GM12878 (cell line): Measurements from ENCODE around the gene KDM3B. TPM values are rescaled to one million over a fixed set of nuclear protein-coding genes. Genes with fewer than 3 reads are reported as not detected.

ENCODE experiments used
- ATAC-seq: fragments of 200-7000 bp; cut with Tn5 transposase; 3 replicates; pipeline ENCODE4 v1.9.1; 2020; ENCODE audit warnings: mild to moderate bottlenecking, moderate library complexity
- BruUV-seq: library from RNA; stranded (reverse); fragments of 400-500 nt; replicated peaks from 2 replicates; lab custom pipeline; 2021; lab: Mats Ljungman, UMichigan
- CTCF ChIA-PET: fragments of 300-600 bp; sonication (Branson Sonifier 250); formaldehyde crosslinking; extraction: SDS; loops from one replicate; lab custom pipeline; 2021; ENCODE audit warnings: inconsistent platforms; lab: Yijun Ruan, JAX
- POLR2A ChIA-PET: fragments of 350-600 bp; formaldehyde crosslinking; extraction: SDS; loops from one replicate; lab custom pipeline; 2021; ENCODE audit warnings: inconsistent platforms; lab: Charles Lee
- RAD21 ChIA-PET: fragments of 300-600 bp; sonication (Branson Sonifier 250); formaldehyde crosslinking; loops from one replicate; lab custom pipeline; 2023; ENCODE audit warnings: antibody characterized with exemption; ENCODE audit not compliant: unreplicated experiment; lab: Charles Lee
- SMC1A ChIA-PET: fragments of 300-600 bp; sonication (Branson Sonifier 250); formaldehyde crosslinking; loops from one replicate; lab custom pipeline; 2023; ENCODE audit not compliant: unreplicated experiment, uncharacterized antibody; lab: Charles Lee
- DNase-seq: peaks from one replicate; pipeline ENCODE4 v3.0.0-alpha.2; 2011; ENCODE audit warnings: low read depth, low spot score
- FAIRE-seq: peaks from 3 replicates; lab custom pipeline; 2011; peaks lifted over from hg19 to GRCh38; lab: Jason Lieb, UNC
- H2AFZ ChIP-seq: 2 replicates; pipeline ENCODE4 v1.6.0; 2011; ENCODE audit warnings: low read depth, low read length, control low read depth; ENCODE audit not compliant: control insufficient read depth
- H3K27ac ChIP-seq: 2 replicates; pipeline ENCODE4 v1.5.1; 2011; ENCODE audit warnings: control low read depth; ENCODE audit not compliant: control insufficient read depth, insufficient read depth
- H3K27me3 ChIP-seq, 2 experiments: replicated peaks in 1 of 2; 2 replicates each; pipeline versions ENCODE4 v1.6.0 to v1.6.1; 2011; ENCODE audit warnings: low read length in 1 of 2; ENCODE audit not compliant: control insufficient read depth in 2 of 2, insufficient read depth in 2 of 2
- H3K36me3 ChIP-seq, 2 experiments: 2 replicates each; pipeline ENCODE4 v1.5.1; 2011; ENCODE audit warnings: low read length in 1 of 2; ENCODE audit not compliant: control insufficient read depth in 2 of 2, insufficient read depth in 2 of 2
- H3K4me1 ChIP-seq: 2 replicates; pipeline ENCODE4 v1.6.1; 2011; ENCODE audit warnings: mild to moderate bottlenecking, low read length, moderate library complexity, mixed read lengths; ENCODE audit not compliant: control insufficient read depth, insufficient read depth
- H3K4me2 ChIP-seq: 2 replicates; pipeline ENCODE4 v1.6.0; 2011; ENCODE audit warnings: control low read depth; ENCODE audit not compliant: control insufficient read depth, insufficient read depth
- H3K4me3 ChIP-seq: fragments of 200-600 bp; sonication (generic); 2 replicates; pipeline ENCODE4 v1.5.1; 2016
- H3K79me2 ChIP-seq: 2 replicates; pipeline ENCODE4 v1.6.0; 2011; ENCODE audit warnings: low read length; ENCODE audit not compliant: control insufficient read depth, insufficient read depth
- H3K9ac ChIP-seq: 2 replicates; pipeline ENCODE4 v1.8.0; 2011; ENCODE audit warnings: low read length, control low read depth, mixed read lengths; ENCODE audit not compliant: control insufficient read depth, insufficient read depth
- H3K9me3 ChIP-seq: replicated peaks from 3 replicates; pipeline ENCODE4 v1.5.1; 2011; ENCODE audit warnings: mild to moderate bottlenecking, low read length; ENCODE audit not compliant: control insufficient read depth, insufficient read depth
- H4K20me1 ChIP-seq: 2 replicates; pipeline ENCODE4 v1.6.0; 2011; ENCODE audit not compliant: control insufficient read depth, insufficient read depth
- BMI1 ChIP-seq: fragments of 450-650 bp; IDR thresholded peaks from 2 replicates; pipeline ENCODE4 v1.6.1; 2016; ENCODE audit warnings: mild to moderate bottlenecking, moderate library complexity, borderline replicate concordance
- CEBPB ChIP-seq, 2 experiments: fragments of 150-350 bp in 1 of 2; IDR thresholded peaks; 2 replicates each; pipeline ENCODE4 v1.6.1; 2012 to 2014; ENCODE audit warnings: low read depth in 2 of 2, low read length in 2 of 2, borderline replicate concordance in 1 of 2, inconsistent platforms in 1 of 2
- FOS ChIP-seq: IDR thresholded peaks from 3 replicates; pipeline ENCODE4 v1.6.1; 2011; ENCODE audit warnings: borderline replicate concordance; ENCODE audit not compliant: insufficient read length; ENCODE audit errors: extremely low read depth
- FOXK2 ChIP-seq: fragments of 450-650 bp; IDR thresholded peaks from 2 replicates; pipeline ENCODE4 v1.6.1; 2017; ENCODE audit warnings: mild to moderate bottlenecking, moderate library complexity
- HDAC2 ChIP-seq: fragments of 200-600 bp; sonication (generic); IDR thresholded peaks from 2 replicates; pipeline ENCODE4 v1.6.1; 2017
- HDAC6 ChIP-seq: fragments of 200-600 bp; sonication (generic); IDR thresholded peaks from one replicate; pipeline ENCODE4 v1.8.0; 2017; ENCODE audit warnings: antibody characterized with exemption; ENCODE audit not compliant: unreplicated experiment
- IKZF1 ChIP-seq: fragments of 450-650 bp; conservative IDR thresholded peaks from 2 replicates; pipeline ENCODE4 v1.6.1; 2017; ENCODE audit warnings: antibody characterized with exemption, mild to moderate bottlenecking
- MEF2A ChIP-seq: IDR thresholded peaks from 2 replicates; pipeline ENCODE4 v1.6.1; 2011; ENCODE audit warnings: low read depth, mild to moderate bottlenecking, low read length, moderate library complexity; ENCODE audit not compliant: insufficient read depth
- NFYA ChIP-seq: IDR thresholded peaks from 2 replicates; pipeline ENCODE4 v1.6.1; 2011; ENCODE audit warnings: low read depth, mild to moderate bottlenecking, low read length, improper control_type of control experiment, borderline replicate concordance
- POLR2AphosphoS2 ChIP-seq: IDR thresholded peaks from 2 replicates; pipeline ENCODE4 v1.6.1; 2011; ENCODE audit warnings: low read depth, mild to moderate bottlenecking, low read length, improper control_type of control experiment, moderate library complexity
- POU2F2 ChIP-seq: IDR thresholded peaks from 3 replicates; pipeline ENCODE4 v1.6.1; 2011; ENCODE audit warnings: low read depth, mild to moderate bottlenecking, low read length, borderline replicate concordance
- SMAD5 ChIP-seq: IDR thresholded peaks from 2 replicates; pipeline ENCODE4 v1.6.1; 2016; ENCODE audit warnings: antibody characterized with exemption, low read depth
- SMC3 ChIP-seq: IDR thresholded peaks from 2 replicates; pipeline ENCODE4 v1.6.1; 2011; ENCODE audit warnings: low read length, improper control_type of control experiment, borderline replicate concordance
- ZNF24 ChIP-seq: fragments of 450-650 bp; IDR thresholded peaks from 2 replicates; pipeline ENCODE4 v1.6.1; 2017; ENCODE audit warnings: antibody characterized with exemption, mild to moderate bottlenecking
- ZNF274 ChIP-seq: IDR thresholded peaks from one replicate; pipeline ENCODE4 v1.8.0; 2011; ENCODE audit not compliant: insufficient read length, insufficient read depth
- WGBS: methylation state at CpG from one replicate; pipeline ENCODE4 v1.1.6; 2016; ENCODE audit warnings: low lambda C conversion rate; ENCODE audit not compliant: insufficient replicate concordance, insufficient coverage; ENCODE audit errors: missing lambda C conversion rate; 5-methylcytosine and 5-hydroxymethylcytosine counted together
- in situ Hi-C: fragments of 300-500 bp; cut with MboI; formaldehyde crosslinking; loops from 9 replicates; pipeline ENCODE4 v1.14.3; 2018; ENCODE audit warnings: mixed read lengths
- intact Hi-C: fragments of 100-400 bp; cut with micrococcal nuclease; formaldehyde crosslinking; loops from one replicate; pipeline ENCODE4 v1.14.2; 2022; ENCODE audit not compliant: unreplicated experiment
- polyA plus RNA-seq, 11 experiments: library from polyadenylated mRNA; depleted of rRNA in 4 of 11; unstranded in 6 of 11; stranded (reverse) in 5 of 11; fragments of >200 nt; fragmentation: Nextera tagmentation in 4 of 11; fragmentation: Illumina TruSeq in 1 of 11; extraction: Ambion mirVana in 4 of 11; extraction: Trizol in 1 of 11; gene quantifications; 1 replicate in 1 of 11; 2 replicates in 10 of 11; pipeline versions ENCODE4 v1.2.1 to v1.2.3, GENCODE V29; 2011 to 2016; ENCODE audit warnings: inconsistent platforms in 2 of 11, missing spikeins in 2 of 11, low read depth in 1 of 11
- total RNA-seq, 4 experiments: library from RNA; depleted of rRNA in 3 of 4; stranded (reverse); fragments of >200 nt in 3 of 4; fragmentation: Illumina TruSeq in 1 of 4; extraction: Trizol in 1 of 4; gene quantifications; 2 replicates each; pipeline versions ENCODE4 v1.2.1 to v1.2.3, GENCODE V29; 2013 to 2021
- TF ChIP-seq, protein P1 (sequence below): fragments of 150-350 bp; IDR thresholded peaks from 2 replicates; pipeline ENCODE4 v1.6.1; 2016; ENCODE audit warnings: low read depth, low read length
- TF ChIP-seq, protein P2 (sequence below): IDR thresholded peaks from 2 replicates; pipeline ENCODE4 v1.6.1; 2011; ENCODE audit warnings: mild to moderate bottlenecking, low read depth, low read length, moderate library complexity; ENCODE audit not compliant: insufficient replicate concordance

Gene KDM3B
- total and polyA plus RNA-seq, 10 of the 15 experiments (the other 5 are each of a cell fraction or from before 2014, with no cell fraction given): 8.5 to 45.7 (median 29.0) TPM

DNA sequence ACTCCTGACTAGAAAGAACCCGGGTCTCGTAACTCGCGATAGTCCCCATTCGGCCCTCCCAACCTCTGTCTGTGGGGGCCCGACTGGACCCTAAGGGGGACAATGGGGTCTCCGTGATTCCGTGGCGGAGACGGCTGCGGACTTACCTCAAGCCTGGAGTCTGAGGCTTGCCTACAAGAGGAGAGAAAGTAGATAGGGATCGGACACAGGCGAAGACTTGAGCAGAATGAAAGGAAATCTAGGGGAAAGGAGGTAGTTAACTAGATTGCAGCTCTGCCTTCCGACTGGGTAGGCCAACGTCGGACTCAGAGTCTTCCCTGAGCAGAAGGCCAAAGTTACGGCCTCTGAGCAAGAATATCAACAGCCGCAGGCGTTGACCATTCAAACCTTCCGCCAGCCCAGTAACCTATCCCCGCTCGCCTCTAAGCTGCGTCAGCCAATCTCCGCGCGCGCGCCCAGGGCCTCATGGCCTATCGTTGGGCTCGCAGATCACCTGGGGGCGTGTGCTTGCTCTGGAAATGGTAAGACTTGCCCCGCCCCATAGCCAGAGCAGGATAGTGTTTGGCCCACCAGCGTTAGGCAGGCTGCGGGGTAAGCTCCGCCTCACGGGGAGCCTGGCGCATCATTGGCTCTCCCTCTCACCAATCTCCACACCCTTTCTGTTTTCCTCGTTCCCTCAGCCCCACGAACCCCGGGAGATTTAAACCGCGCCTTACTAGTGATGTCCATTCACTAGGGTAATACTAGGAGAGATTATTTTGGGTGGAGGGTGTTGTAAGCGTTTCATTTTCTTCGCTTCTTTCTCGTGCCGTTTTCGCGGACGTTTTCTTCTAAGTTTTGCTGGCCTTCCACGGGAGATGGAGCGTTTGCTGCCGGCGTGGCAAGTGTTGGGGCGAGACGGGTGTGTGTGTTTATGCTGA, 20.8 kb upstream of the KDM3B start, which contains the start of gene CDC25C (continued):
- TF ChIP-seq MEF2A (no peak), POU2F2 (peak; percentile 31; the same call in 1 of the 3 replicates), FOXK2 (peak; percentile 91), ZNF24 (no peak), SMC3 (no peak)
- TF ChIP-seq, protein P1, sequence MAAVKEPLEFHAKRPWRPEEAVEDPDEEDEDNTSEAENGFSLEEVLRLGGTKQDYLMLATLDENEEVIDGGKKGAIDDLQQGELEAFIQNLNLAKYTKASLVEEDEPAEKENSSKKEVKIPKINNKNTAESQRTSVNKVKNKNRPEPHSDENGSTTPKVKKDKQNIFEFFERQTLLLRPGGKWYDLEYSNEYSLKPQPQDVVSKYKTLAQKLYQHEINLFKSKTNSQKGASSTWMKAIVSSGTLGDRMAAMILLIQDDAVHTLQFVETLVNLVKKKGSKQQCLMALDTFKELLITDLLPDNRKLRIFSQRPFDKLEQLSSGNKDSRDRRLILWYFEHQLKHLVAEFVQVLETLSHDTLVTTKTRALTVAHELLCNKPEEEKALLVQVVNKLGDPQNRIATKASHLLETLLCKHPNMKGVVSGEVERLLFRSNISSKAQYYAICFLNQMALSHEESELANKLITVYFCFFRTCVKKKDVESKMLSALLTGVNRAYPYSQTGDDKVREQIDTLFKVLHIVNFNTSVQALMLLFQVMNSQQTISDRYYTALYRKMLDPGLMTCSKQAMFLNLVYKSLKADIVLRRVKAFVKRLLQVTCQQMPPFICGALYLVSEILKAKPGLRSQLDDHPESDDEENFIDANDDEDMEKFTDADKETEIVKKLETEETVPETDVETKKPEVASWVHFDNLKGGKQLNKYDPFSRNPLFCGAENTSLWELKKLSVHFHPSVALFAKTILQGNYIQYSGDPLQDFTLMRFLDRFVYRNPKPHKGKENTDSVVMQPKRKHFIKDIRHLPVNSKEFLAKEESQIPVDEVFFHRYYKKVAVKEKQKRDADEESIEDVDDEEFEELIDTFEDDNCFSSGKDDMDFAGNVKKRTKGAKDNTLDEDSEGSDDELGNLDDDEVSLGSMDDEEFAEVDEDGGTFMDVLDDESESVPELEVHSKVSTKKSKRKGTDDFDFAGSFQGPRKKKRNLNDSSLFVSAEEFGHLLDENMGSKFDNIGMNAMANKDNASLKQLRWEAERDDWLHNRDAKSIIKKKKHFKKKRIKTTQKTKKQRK: no peak

DNA sequence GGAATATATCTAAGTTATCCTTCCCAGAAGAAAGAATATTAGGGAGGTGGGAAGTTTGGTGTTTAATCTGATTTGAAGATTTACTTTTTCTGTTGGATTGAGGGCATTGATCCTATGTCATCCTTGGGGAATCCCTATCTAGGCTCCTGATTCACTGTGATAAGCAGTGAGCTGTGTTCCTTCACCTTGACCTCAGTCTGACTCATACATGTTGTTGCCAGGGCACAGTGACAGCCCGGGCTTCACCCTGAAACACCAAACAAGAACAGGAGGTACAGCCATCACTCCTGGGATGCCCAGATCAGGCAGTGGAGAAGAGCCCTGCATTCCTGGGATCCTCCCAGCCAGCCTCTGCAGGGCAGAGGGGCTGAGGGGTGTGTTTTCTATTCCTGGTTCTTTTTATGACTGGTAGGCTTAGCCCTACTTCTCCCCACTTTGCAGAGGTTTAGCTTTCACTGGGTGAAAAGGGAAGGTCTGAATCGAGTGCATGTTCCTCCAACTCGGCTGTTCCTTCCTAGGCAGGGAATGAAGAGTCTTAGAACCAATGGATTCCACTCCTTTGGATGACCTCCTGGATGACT, 17.5 kb upstream of the KDM3B start:
- ATAC-seq (no peak), DNase-seq (no peak), FAIRE-seq (no peak)
- peaks cover 25% of the 10 kb centered on the region for H3K79me2 ChIP-seq
- H4K20me1 ChIP-seq: 0 out of 2 replicates have a peak, but pooled peaks cover 3% of the 10 kb centered on the region
- H3K9me3 ChIP-seq: no peaks in the 10 kb centered on the region
- H3K4me2 ChIP-seq: no peak overlapping the region
- no peak overlapping the region for H2AFZ ChIP-seq
- no peak overlapping the region for H3K4me3 ChIP-seq
- ChIA-PET CTCF (interaction anchor here (0.8 to 9.1 kb wide), 5 partner anchors 17 to 50 kb away, joined by 3 to 266 read pairs (median 5); partner anchors contain the start of gene KDM3B), RAD21 (no interaction called here), POLR2A (interaction anchor here (10.1 kb wide), 1 partner anchor 16 kb away, joined by 143 read pairs; the partner anchor contains the start of gene KDM3B), SMC1A (interaction anchor here (0.6 to 1.3 kb wide), 2 partner anchors 25 to 157 kb away, joined by 3 to 4 read pairs; partner anchors contain the start of genes BRD8 and KIF20A)
- intact Hi-C loops (loop anchor here (5.0 kb wide), 2 partner anchors 158 to 207 kb away; partner anchors contain the start of genes BRD8, ETF1 and KIF20A), in situ Hi-C loops (no loop called here)
- BruUV-seq: no TSS peak
- WGBS: 86% methylated on average over 3 of the region's 3 CpGs
- no peak overlapping the region for H3K9ac ChIP-seq
- H3K36me3 ChIP-seq: no peaks in the 10 kb centered on the region; a peak in 1 of 4 replicates
- H3K27ac ChIP-seq: no peak overlapping the region
- H3K4me1 ChIP-seq: no peaks in the 10 kb centered on the region; the same call in 1 of the 2 replicates
- no peaks in the 10 kb centered on the region for H3K27me3 ChIP-seq
- TF ChIP-seq FOS (no peak), NFYA (no peak), ZNF274 (no peak), BMI1 (no peak), HDAC6 (no peak), POLR2AphosphoS2 (no peak), SMAD5 (no peak), CEBPB (IDR thresholded peaks at IDR 0.05; ENCODE audit: borderline replicate concordance in 1 of 2, low read depth in 2 of 2, low read length in 2 of 2) (no peak), IKZF1 (no peak), HDAC2 (no peak)
- TF ChIP-seq, protein P2, sequence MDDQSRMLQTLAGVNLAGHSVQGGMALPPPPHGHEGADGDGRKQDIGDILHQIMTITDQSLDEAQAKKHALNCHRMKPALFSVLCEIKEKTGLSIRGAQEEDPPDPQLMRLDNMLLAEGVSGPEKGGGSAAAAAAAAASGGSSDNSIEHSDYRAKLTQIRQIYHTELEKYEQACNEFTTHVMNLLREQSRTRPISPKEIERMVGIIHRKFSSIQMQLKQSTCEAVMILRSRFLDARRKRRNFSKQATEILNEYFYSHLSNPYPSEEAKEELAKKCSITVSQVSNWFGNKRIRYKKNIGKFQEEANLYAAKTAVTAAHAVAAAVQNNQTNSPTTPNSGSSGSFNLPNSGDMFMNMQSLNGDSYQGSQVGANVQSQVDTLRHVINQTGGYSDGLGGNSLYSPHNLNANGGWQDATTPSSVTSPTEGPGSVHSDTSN: no peak
